Uterus (tissue), 2 donors: ENCODE data around the gene IQGAP2.

Experiments used
- CTCF ChIP-seq, 4 experiments: fragments of 200-600 bp in 2 of 4; fragments of 450-650 bp in 2 of 4; sonication (generic) in 2 of 4; IDR thresholded peaks; one replicate each; pipeline ENCODE4 v1.5.1; 2016 to 2019; ENCODE audit warnings: antibody characterized with exemption in 4 of 4, mild to moderate bottlenecking in 2 of 4, moderate library complexity in 1 of 4
- POLR2A ChIP-seq, 2 donors: fragments of 450-650 bp; IDR thresholded peaks; one replicate each; pipeline ENCODE4 v1.6.1; 2016; ENCODE audit warnings: antibody characterized with exemption in 2 of 2, mild to moderate bottlenecking in 1 of 2, moderate library complexity in 1 of 2

GRCh38 chr5:76525956-76526355 is 122.9 kb downstream of the IQGAP2 start:
- TF ChIP-seq CTCF (IDR thresholded peaks at IDR 0.05): no peak
- no peak for TF ChIP-seq POLR2A (IDR thresholded peaks at IDR 0.05)
